H54 (cell line): Measurements from ENCODE around the gene VSTM2B.

ENCODE experiments used
- DNase-seq: peaks from one replicate; pipeline ENCODE4 v3.0.0; 2011; ENCODE audit warnings: low spot score, mixed read lengths; ENCODE audit not compliant: insufficient read length
- FAIRE-seq: peaks from 3 replicates; lab custom pipeline; 2011; peaks lifted over from hg19 to GRCh38; lab: Jason Lieb, UNC
- POLR2A ChIP-seq: IDR thresholded peaks from 2 replicates; pipeline ENCODE4 v1.6.1; 2011; ENCODE audit warnings: low read depth, mild to moderate bottlenecking, low read length

Gene VSTM2B

GRCh38 chr19:29503140-29503758, 22.5 kb upstream of the VSTM2B start:
- no peak for TF ChIP-seq POLR2A
- FAIRE-seq = no peak

GRCh38 chr19:29503785-29504184, 22.0 kb upstream of the VSTM2B start:
- TF ChIP-seq POLR2A = no peak
- DNase-seq = no peak
- FAIRE-seq = no peak

More at GRCh38 chr19:29503140-29503758, 22.5 kb upstream of the VSTM2B start:
- DNase-seq = no peak

GRCh38 chr19:29504454-29504853, 21.3 kb upstream of the VSTM2B start:
- no peak for FAIRE-seq
- TF ChIP-seq POLR2A = no peak
- no peak for DNase-seq

- FAIRE-seq (no peak), DNase-seq (no peak)
- no peak for TF ChIP-seq POLR2A
Measured at GRCh38 chr19:29505097-29505824, 20.5 kb upstream of the VSTM2B start.

- no peak for FAIRE-seq
- no peak for DNase-seq
- TF ChIP-seq POLR2A = no peak
Measured at GRCh38 chr19:29506619-29506911, 19.2 kb upstream of the VSTM2B start.

- TF ChIP-seq POLR2A = no peak
- DNase-seq = no peak
- no peak for FAIRE-seq
Measured at GRCh38 chr19:29507081-29507860, 18.5 kb upstream of the VSTM2B start.

GRCh38 chr19:29508181-29508580, 17.6 kb upstream of the VSTM2B start:
- no peak for DNase-seq
- no peak for FAIRE-seq
- TF ChIP-seq POLR2A = no peak

GRCh38 chr19:29509456-29509855, 16.3 kb upstream of the VSTM2B start:
- no peak for TF ChIP-seq POLR2A
- FAIRE-seq = no peak
- DNase-seq = no peak

GRCh38 chr19:29510701-29511265, 15.0 kb upstream of the VSTM2B start:
- DNase-seq (no peak), FAIRE-seq (no peak)
- TF ChIP-seq POLR2A = no peak

- FAIRE-seq = no peak
Measured at GRCh38 chr19:29511768-29512167, 14.0 kb upstream of the VSTM2B start.

GRCh38 chr19:29512748-29513147, 13.0 kb upstream of the VSTM2B start:
- FAIRE-seq (no peak), DNase-seq (no peak)
- no peak for TF ChIP-seq POLR2A

More at GRCh38 chr19:29511768-29512167, 14.0 kb upstream of the VSTM2B start:
- DNase-seq = no peak
- no peak for TF ChIP-seq POLR2A

- DNase-seq (no peak), FAIRE-seq (no peak)
- TF ChIP-seq POLR2A = no peak
Measured at GRCh38 chr19:29514525-29515232, 11.1 kb upstream of the VSTM2B start.

- DNase-seq (no peak), FAIRE-seq (no peak)
- no peak for TF ChIP-seq POLR2A
Measured at GRCh38 chr19:29515233-29515619, 10.6 kb upstream of the VSTM2B start.
